ENCODE measurements around the gene CMTM3. TPM values are rescaled to one million over a fixed set of nuclear protein-coding genes. Genes with fewer than 3 reads are reported as not detected.
A peak's percentile ranks its signal among the peaks of the same experiment; 100 is the strongest.

Gene CMTM3
- total and polyA plus RNA-seq, 2 donors = 29.2 to 33.4 TPM

GRCh38 chr16:66574081-66574480 is 30.4 kb upstream of the CMTM3 start:
- Histone ChIP-seq H3K4me3 (ENCODE audit: low read depth, low read length) (no peak overlapping the region), H3K4me1 (ENCODE audit: insufficient read depth) (no peaks in the 10 kb centered on the region), H3K36me3 (ENCODE audit: insufficient read depth) (no peaks in the 10 kb centered on the region), H3K27ac (ENCODE audit: low read depth) (no peak overlapping the region)
- DNase-seq (ENCODE audit: extremely low spot score) = no peak
- 90% methylated on average over 1 of the region's 1 CpG for WGBS

- Histone ChIP-seq H3K4me1 (ENCODE audit: insufficient read depth) (no peaks in the 10 kb centered on the region), H3K36me3 (ENCODE audit: insufficient read depth) (no peaks in the 10 kb centered on the region), H3K27ac (ENCODE audit: low read depth) (no peak overlapping the region), H3K4me3 (ENCODE audit: low read depth, low read length) (no peak overlapping the region)
- no peak for DNase-seq (ENCODE audit: extremely low spot score)
- 82% methylated on average over 3 of the region's 3 CpGs for WGBS
Observed at GRCh38 chr16:66574531-66574930, 30.0 kb upstream of the CMTM3 start.

- H3K36me3 ChIP-seq (ENCODE audit: insufficient read depth) = no peaks in the 10 kb centered on the region
- no peaks in the 10 kb centered on the region for H3K4me1 ChIP-seq (ENCODE audit: insufficient read depth)
- no peak for DNase-seq (ENCODE audit: extremely low spot score)
- no peak overlapping the region for H3K4me3 ChIP-seq (ENCODE audit: low read depth, low read length)
- WGBS = 93% methylated on average over 3 of the region's 3 CpGs
- H3K27ac ChIP-seq (ENCODE audit: low read depth) = no peak overlapping the region
Observed at GRCh38 chr16:66575060-66575459, 29.4 kb upstream of the CMTM3 start.

GRCh38 chr16:66576296-66576695 is 28.2 kb upstream of the CMTM3 start:
- WGBS = 85% methylated on average over 5 of the region's 5 CpGs
- no peak overlapping the region for H3K27ac ChIP-seq (ENCODE audit: low read depth)
- H3K4me3 ChIP-seq (ENCODE audit: low read depth, low read length) = no peak overlapping the region
- H3K4me1 ChIP-seq (ENCODE audit: insufficient read depth) = no peaks in the 10 kb centered on the region
- no peak for DNase-seq (ENCODE audit: extremely low spot score)
- no peaks in the 10 kb centered on the region for H3K36me3 ChIP-seq (ENCODE audit: insufficient read depth)

GRCh38 chr16:66578651-66579531 is 25.6 kb upstream of the CMTM3 start, which contains the start of gene CMTM2:
Gene CMTM2, plus strand, starts transcription at chr16:66579463. Its CDS starts 145 bp downstream, at chr16:66579608.
- H3K36me3 ChIP-seq (ENCODE audit: insufficient read depth) = no peaks in the 10 kb centered on the region
- peak within 1 kb of the TSS; percentile 19 for H3K4me3 ChIP-seq (ENCODE audit: low read depth, low read length)
- DNase-seq (ENCODE audit: extremely low spot score) = no peak
- WGBS = 15% methylated on average over 77 of the region's 77 CpGs
- no peak within 1 kb of the TSS for H3K27ac ChIP-seq (ENCODE audit: low read depth)
- no peaks in the 10 kb centered on the region for H3K4me1 ChIP-seq (ENCODE audit: insufficient read depth)

- H3K4me3 ChIP-seq (ENCODE audit: low read depth, low read length) = no peak overlapping the region
- WGBS = 82% methylated on average over 4 of the region's 4 CpGs
- no peaks in the 10 kb centered on the region for H3K36me3 ChIP-seq (ENCODE audit: insufficient read depth)
- no peak for DNase-seq (ENCODE audit: extremely low spot score)
- H3K4me1 ChIP-seq (ENCODE audit: insufficient read depth) = no peaks in the 10 kb centered on the region
- no peak overlapping the region for H3K27ac ChIP-seq (ENCODE audit: low read depth)
Observed at GRCh38 chr16:66580605-66581209, 23.8 kb upstream of the CMTM3 start.

GRCh38 chr16:66581246-66581952 is 23.1 kb upstream of the CMTM3 start:
- WGBS = 88% methylated on average over 3 of the region's 3 CpGs
- no peaks in the 10 kb centered on the region for H3K36me3 ChIP-seq (ENCODE audit: insufficient read depth)
- no peak for DNase-seq (ENCODE audit: extremely low spot score)
- H3K27ac ChIP-seq (ENCODE audit: low read depth) = no peak overlapping the region
- H3K4me1 ChIP-seq (ENCODE audit: insufficient read depth) = no peaks in the 10 kb centered on the region
- no peak overlapping the region for H3K4me3 ChIP-seq (ENCODE audit: low read depth, low read length)

GRCh38 chr16:66585481-66586239 is 18.8 kb upstream of the CMTM3 start:
- Histone ChIP-seq H3K4me1 (ENCODE audit: insufficient read depth) (no peaks in the 10 kb centered on the region), H3K4me3 (ENCODE audit: low read depth, low read length) (no peak overlapping the region), H3K27ac (ENCODE audit: low read depth) (no peak overlapping the region), H3K36me3 (ENCODE audit: insufficient read depth) (no peaks in the 10 kb centered on the region)
- 69% methylated on average over 10 of the region's 10 CpGs for WGBS
- no peak for DNase-seq (ENCODE audit: extremely low spot score)

GRCh38 chr16:66587881-66588600 is 16.5 kb upstream of the CMTM3 start:
- Histone ChIP-seq H3K4me3 (ENCODE audit: low read depth, low read length) (no peak overlapping the region), H3K36me3 (ENCODE audit: insufficient read depth) (no peaks in the 10 kb centered on the region), H3K4me1 (ENCODE audit: insufficient read depth) (no peaks in the 10 kb centered on the region), H3K27ac (ENCODE audit: low read depth) (no peak overlapping the region)
- WGBS = 74% methylated on average over 7 of the region's 7 CpGs
- DNase-seq (ENCODE audit: extremely low spot score) = no peak

- Histone ChIP-seq H3K36me3 (ENCODE audit: insufficient read depth) (no peaks in the 10 kb centered on the region), H3K27ac (ENCODE audit: low read depth) (no peak overlapping the region), H3K4me1 (ENCODE audit: insufficient read depth) (no peaks in the 10 kb centered on the region), H3K4me3 (ENCODE audit: low read depth, low read length) (no peak overlapping the region)
- DNase-seq (ENCODE audit: extremely low spot score) = no peak
- WGBS = 92% methylated on average over 8 of the region's 8 CpGs
Observed at GRCh38 chr16:66588981-66589713, 15.4 kb upstream of the CMTM3 start.

GRCh38 chr16:66590322-66590721 is 14.2 kb upstream of the CMTM3 start:
- DNase-seq (ENCODE audit: extremely low spot score) = no peak
- H3K27ac ChIP-seq (ENCODE audit: low read depth) = no peak overlapping the region
- 81% methylated on average over 8 of the region's 8 CpGs for WGBS
- no peak overlapping the region for H3K4me3 ChIP-seq (ENCODE audit: low read depth, low read length)
- H3K4me1 ChIP-seq (ENCODE audit: insufficient read depth) = no peaks in the 10 kb centered on the region
- H3K36me3 ChIP-seq (ENCODE audit: insufficient read depth) = no peaks in the 10 kb centered on the region

GRCh38 chr16:66591018-66591417 is 13.5 kb upstream of the CMTM3 start:
- 92% methylated on average over 4 of the region's 4 CpGs for WGBS
- Histone ChIP-seq H3K27ac (ENCODE audit: low read depth) (no peak overlapping the region), H3K36me3 (ENCODE audit: insufficient read depth) (no peaks in the 10 kb centered on the region), H3K4me3 (ENCODE audit: low read depth, low read length) (no peak overlapping the region), H3K4me1 (ENCODE audit: insufficient read depth) (no peaks in the 10 kb centered on the region)
- DNase-seq (ENCODE audit: extremely low spot score) = no peak

Measured in urinary bladder (tissue), 4 donors.